ENCODE results near the gene FAM120C.

The FAM120C gene

GRCh38 chrX:54030329-54030728 is 152.7 kb downstream of the FAM120C start:
- DNase-seq: no peak

- DNase-seq: no peak
These were observed 153.4 kb downstream of the FAM120C start for GRCh38 chrX:54029529-54030143.

GRCh38 chrX:54024350-54024749 is 158.7 kb downstream of the FAM120C start:
- DNase-seq: no peak

All from stimulated activated CD4-positive, alpha-beta T cell treated with anti-CD3 and anti-CD28 coated beads, Interleukin-4, amount 100 ng/mL, for 1 hour (primary cell).